H9 (cell line): ENCODE data around the gene COX6B2. TPM values are rescaled to one million over a fixed set of nuclear protein-coding genes. Genes with fewer than 3 reads are reported as not detected.
A peak's percentile ranks its signal among the peaks of the same experiment; 100 is the strongest.

Experiments used
- DNase-seq: peaks from one replicate; pipeline ENCODE4 v3.0.0-alpha.2; 2017
- H2AFZ ChIP-seq: one replicate; pipeline ENCODE4 v1.6.1; 2013; ENCODE audit warnings: mild to moderate bottlenecking, low read length, control low read depth, moderate library complexity
- H2AK5ac ChIP-seq: 2 replicates; pipeline ENCODE4 v1.6.1; 2013; ENCODE audit warnings: low read length, control low read depth, mixed read lengths; ENCODE audit not compliant: insufficient read length
- H2BK120ac ChIP-seq: one replicate; pipeline ENCODE4 v1.6.1; 2013; ENCODE audit warnings: low read depth, mild to moderate bottlenecking, low read length, control low read depth, inconsistent platforms; ENCODE audit not compliant: poor library complexity, severe bottlenecking
- H2BK12ac ChIP-seq: 2 replicates; pipeline ENCODE4 v1.6.1; 2013; ENCODE audit warnings: low read length, control low read depth, mixed read lengths, low read depth; ENCODE audit not compliant: insufficient read length
- H2BK15ac ChIP-seq: 2 replicates; pipeline ENCODE4 v1.6.1; 2013; ENCODE audit warnings: low read depth, low read length, control low read depth
- H2BK20ac ChIP-seq: one replicate; pipeline ENCODE4 v1.6.1; 2013; ENCODE audit warnings: low read depth, mild to moderate bottlenecking, low read length, control low read depth, inconsistent platforms; ENCODE audit not compliant: poor library complexity, severe bottlenecking
- H2BK5ac ChIP-seq: 2 replicates; pipeline ENCODE4 v1.6.1; 2013; ENCODE audit warnings: low read length, control low read depth, mixed read lengths; ENCODE audit not compliant: insufficient read length
- H3K14ac ChIP-seq: 2 replicates; pipeline ENCODE4 v1.6.1; 2013; ENCODE audit warnings: low read length, control low read depth; ENCODE audit not compliant: insufficient read depth
- H3K18ac ChIP-seq: 2 replicates; pipeline ENCODE4 v1.6.1; 2013; ENCODE audit warnings: low read depth, mild to moderate bottlenecking, mixed read lengths, low read length, control low read depth; ENCODE audit not compliant: insufficient read length
- H3K23ac ChIP-seq: 2 replicates; pipeline ENCODE4 v1.6.1; 2013; ENCODE audit warnings: low read length, control low read depth, mixed read lengths, low read depth; ENCODE audit not compliant: insufficient read length
- H3K23me2 ChIP-seq: 2 replicates; pipeline ENCODE4 v1.6.1; 2013; ENCODE audit warnings: low read depth, mild to moderate bottlenecking, mixed read lengths, low read length, control low read depth; ENCODE audit not compliant: insufficient read length, poor library complexity, severe bottlenecking
- H3K27ac ChIP-seq: 2 replicates; pipeline ENCODE4 v1.5.1; 2013; ENCODE audit warnings: low read length, control low read depth, mixed read lengths, low read depth; ENCODE audit not compliant: insufficient read length
- H3K27me3 ChIP-seq: 2 replicates; pipeline ENCODE4 v1.6.1; 2013; ENCODE audit warnings: low read length, control low read depth, inconsistent platforms; ENCODE audit not compliant: insufficient read depth
- H3K4ac ChIP-seq: 2 replicates; pipeline ENCODE4 v1.6.1; 2013; ENCODE audit warnings: low read depth, mild to moderate bottlenecking, control low read depth, inconsistent platforms, low read length, moderate library complexity
- H3K4me1 ChIP-seq: 2 replicates; pipeline ENCODE4 v1.6.1; 2013; ENCODE audit warnings: low read length, control low read depth, inconsistent platforms; ENCODE audit not compliant: insufficient read depth
- H3K4me2 ChIP-seq: 2 replicates; pipeline ENCODE4 v1.6.1; 2013; ENCODE audit warnings: low read length, control low read depth, mixed read lengths; ENCODE audit not compliant: insufficient read length, insufficient read depth
- H3K56ac ChIP-seq: 2 replicates; pipeline ENCODE4 v1.6.1; 2013; ENCODE audit warnings: low read depth, mild to moderate bottlenecking, mixed read lengths, low read length, control low read depth; ENCODE audit not compliant: insufficient read length
- H3K79me1 ChIP-seq: 2 replicates; pipeline ENCODE4 v1.6.1; 2013; ENCODE audit warnings: low read depth, mild to moderate bottlenecking, moderate library complexity, low read length, control low read depth, inconsistent platforms; ENCODE audit not compliant: insufficient read depth, poor library complexity, severe bottlenecking
- H3K79me2 ChIP-seq: 2 replicates; pipeline ENCODE4 v1.6.1; 2013; ENCODE audit warnings: low read length, control low read depth, inconsistent platforms; ENCODE audit not compliant: insufficient read depth
- H3K9ac ChIP-seq: 2 replicates; pipeline ENCODE4 v1.6.1; 2013; ENCODE audit warnings: low read length, control low read depth, mixed read lengths; ENCODE audit not compliant: insufficient read length; ENCODE audit errors: extremely low read depth
- H3K9me3 ChIP-seq: one replicate; pipeline ENCODE4 v1.6.1; 2013; ENCODE audit warnings: low read depth, low read length, inconsistent platforms; ENCODE audit not compliant: control insufficient read depth
- H3T11ph ChIP-seq: one replicate; pipeline ENCODE4 v1.6.1; 2013; ENCODE audit warnings: mild to moderate bottlenecking, low read length, control low read depth, inconsistent platforms
- H4K20me1 ChIP-seq: one replicate; pipeline ENCODE4 v1.6.1; 2013; ENCODE audit not compliant: control insufficient read depth, insufficient read length, insufficient read depth
- H4K5ac ChIP-seq: 2 replicates; pipeline ENCODE4 v1.6.1; 2013; ENCODE audit warnings: low read depth, mild to moderate bottlenecking, mixed read lengths, low read length, control low read depth; ENCODE audit not compliant: insufficient read length
- H4K8ac ChIP-seq: replicated peaks from 2 replicates; pipeline ENCODE4 v1.6.1; 2013; ENCODE audit warnings: low read length, control low read depth, mixed read lengths, low read depth; ENCODE audit not compliant: insufficient read length
- H4K91ac ChIP-seq: 2 replicates; pipeline ENCODE4 v1.6.1; 2013; ENCODE audit warnings: low read depth, mild to moderate bottlenecking, moderate library complexity, mixed read lengths, low read length, control low read depth; ENCODE audit not compliant: insufficient read length
- H3K27ac Mint-ChIP-seq, 3 experiments: 2 replicates in 2 of 3; 3 replicates in 1 of 3; pipeline ENCODE4 v1.8.0; 2020 to 2021; ENCODE audit warnings: mixed read lengths in 3 of 3, mild to moderate bottlenecking in 1 of 3, moderate library complexity in 1 of 3
- H3K27me3 Mint-ChIP-seq: 2 replicates; pipeline ENCODE4 v1.8.0; 2021; ENCODE audit warnings: low read depth, mild to moderate bottlenecking, moderate library complexity, mixed read lengths
- H3K36me3 Mint-ChIP-seq, 3 experiments: 2 replicates in 2 of 3; 3 replicates in 1 of 3; pipeline ENCODE4 v1.8.0; 2020 to 2021; ENCODE audit warnings: low read depth in 3 of 3, mixed read lengths in 3 of 3; ENCODE audit not compliant: insufficient read depth in 1 of 3
- H3K4me1 Mint-ChIP-seq, 2 experiments: 2 replicates each; pipeline ENCODE4 v1.8.0; 2020; ENCODE audit warnings: mixed read lengths in 2 of 2
- H3K4me3 Mint-ChIP-seq, 2 experiments: 2 replicates in 1 of 2; 3 replicates in 1 of 2; pipeline ENCODE4 v1.8.0; 2020 to 2021; ENCODE audit warnings: mild to moderate bottlenecking in 2 of 2, mixed read lengths in 2 of 2, moderate library complexity in 1 of 2
- H3K9me3 Mint-ChIP-seq, 2 experiments: 2 replicates in 1 of 2; 3 replicates in 1 of 2; pipeline ENCODE4 v1.8.0; 2020; ENCODE audit warnings: mild to moderate bottlenecking in 2 of 2, mixed read lengths in 2 of 2, moderate library complexity in 1 of 2
- WGBS: extraction: QIAGEN DNeasy Blood & Tissue Kit; methylation state at CpG from one replicate; pipeline ENCODE4 v1.1.7; 2013; ENCODE audit warnings: missing lambda C conversion rate, low lambda C conversion rate, mixed read lengths; ENCODE audit not compliant: insufficient read length; ENCODE audit errors: extremely low coverage; 5-methylcytosine and 5-hydroxymethylcytosine counted together
- total RNA-seq: library from RNA; stranded (reverse); gene quantifications from 2 replicates; pipeline ENCODE4 v1.2.1, GENCODE V29; 2021
- TF ChIP-seq, protein P1 (sequence below): fragments of 200-600 bp; sonication (generic); conservative IDR thresholded peaks from 3 replicates; pipeline ENCODE4 v1.8.0; 2021; ENCODE audit warnings: antibody characterized with exemption, mild to moderate bottlenecking

COX6B2 gene
- total RNA-seq, 1 experiment from 2014 or later = 4.0 TPM

DNA sequence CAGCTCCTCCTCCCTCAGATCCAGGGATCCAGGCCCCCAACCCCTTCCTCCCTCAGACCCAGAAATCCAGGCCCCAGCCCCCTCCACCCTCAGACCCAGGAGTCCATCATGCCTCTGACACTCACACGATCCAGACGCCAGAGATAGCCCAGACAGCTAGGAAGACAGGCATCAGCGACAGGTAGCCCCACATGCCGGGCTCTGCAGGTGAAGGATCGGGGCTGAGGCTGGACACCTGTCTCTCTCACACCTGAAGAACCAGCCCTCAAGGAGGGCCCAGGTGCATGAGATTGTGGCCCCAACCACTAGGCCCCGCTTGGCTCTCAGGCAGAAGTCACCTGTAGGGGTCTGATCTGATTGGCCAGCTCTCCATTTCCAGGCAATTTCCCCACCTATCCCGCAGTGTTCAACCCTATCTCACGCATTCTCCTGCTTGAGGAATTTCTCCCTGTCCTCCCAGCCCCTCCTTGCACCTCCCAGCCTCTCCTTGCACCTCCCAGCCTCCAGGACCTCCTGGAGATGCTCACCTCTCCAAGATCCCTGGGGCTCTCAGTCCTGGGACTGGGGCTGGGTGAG lies 33.6 kb downstream of the COX6B2 start:
- Histone ChIP-seq H4K5ac (no peak overlapping the region), H3K56ac (no peak overlapping the region), H2AFZ (no peak overlapping the region), H3K9me3 (no peaks in the 10 kb centered on the region), H2BK120ac (no peak overlapping the region), H2BK20ac (no peak overlapping the region), H4K20me1 (no peaks in the 10 kb centered on the region), H3K27me3 (no peaks in the 10 kb centered on the region; the same call in 1 of the 2 replicates), H3K23me2 (no peaks in the 10 kb centered on the region), H3K4ac (no peak overlapping the region), H3K14ac (no peak overlapping the region), H4K91ac (no peak overlapping the region), H3K9ac (no peak overlapping the region), H3T11ph (no peak overlapping the region), H3K79me1 (no peaks in the 10 kb centered on the region), H3K18ac (no peak overlapping the region), H2BK12ac (no peak overlapping the region), H3K4me2 (no peak overlapping the region), H3K79me2 (no peaks in the 10 kb centered on the region), H4K8ac (no peak overlapping the region), H2AK5ac (no peak overlapping the region), H2BK5ac (no peak overlapping the region), H2BK15ac (no peak overlapping the region), H3K23ac (no peak overlapping the region), H3K27ac (no peak overlapping the region), H3K4me1 (no peaks in the 10 kb centered on the region)
- Mint-ChIP-seq H3K4me1 (peaks cover 21 to 36% of the 10 kb centered on the region in 2 experiments), H3K4me3 (no peak overlapping the region), H3K27ac (no peak overlapping the region; a peak in 1 of 7 replicates), H3K36me3 (no peaks in the 10 kb centered on the region), H3K9me3 (no peaks in the 10 kb centered on the region; a peak in 1 of 5 replicates), H3K27me3 (peaks cover 23% of the 10 kb centered on the region)
- peak; percentile 27 for DNase-seq
- WGBS = no CpG with 5 or more reads among the region's 8 CpGs
- TF ChIP-seq, protein P1, sequence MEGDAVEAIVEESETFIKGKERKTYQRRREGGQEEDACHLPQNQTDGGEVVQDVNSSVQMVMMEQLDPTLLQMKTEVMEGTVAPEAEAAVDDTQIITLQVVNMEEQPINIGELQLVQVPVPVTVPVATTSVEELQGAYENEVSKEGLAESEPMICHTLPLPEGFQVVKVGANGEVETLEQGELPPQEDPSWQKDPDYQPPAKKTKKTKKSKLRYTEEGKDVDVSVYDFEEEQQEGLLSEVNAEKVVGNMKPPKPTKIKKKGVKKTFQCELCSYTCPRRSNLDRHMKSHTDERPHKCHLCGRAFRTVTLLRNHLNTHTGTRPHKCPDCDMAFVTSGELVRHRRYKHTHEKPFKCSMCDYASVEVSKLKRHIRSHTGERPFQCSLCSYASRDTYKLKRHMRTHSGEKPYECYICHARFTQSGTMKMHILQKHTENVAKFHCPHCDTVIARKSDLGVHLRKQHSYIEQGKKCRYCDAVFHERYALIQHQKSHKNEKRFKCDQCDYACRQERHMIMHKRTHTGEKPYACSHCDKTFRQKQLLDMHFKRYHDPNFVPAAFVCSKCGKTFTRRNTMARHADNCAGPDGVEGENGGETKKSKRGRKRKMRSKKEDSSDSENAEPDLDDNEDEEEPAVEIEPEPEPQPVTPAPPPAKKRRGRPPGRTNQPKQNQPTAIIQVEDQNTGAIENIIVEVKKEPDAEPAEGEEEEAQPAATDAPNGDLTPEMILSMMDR = no peak
